ENCODE results near the gene RTN4RL1. TPM values are rescaled to one million over a fixed set of nuclear protein-coding genes. Genes with fewer than 3 reads are reported as not detected.

The RTN4RL1 gene
- polyA plus RNA-seq, 1 donor (not counting 4 experiments of a cell fraction or from before 2014, with no cell fraction given), result 2.3 TPM

DNA sequence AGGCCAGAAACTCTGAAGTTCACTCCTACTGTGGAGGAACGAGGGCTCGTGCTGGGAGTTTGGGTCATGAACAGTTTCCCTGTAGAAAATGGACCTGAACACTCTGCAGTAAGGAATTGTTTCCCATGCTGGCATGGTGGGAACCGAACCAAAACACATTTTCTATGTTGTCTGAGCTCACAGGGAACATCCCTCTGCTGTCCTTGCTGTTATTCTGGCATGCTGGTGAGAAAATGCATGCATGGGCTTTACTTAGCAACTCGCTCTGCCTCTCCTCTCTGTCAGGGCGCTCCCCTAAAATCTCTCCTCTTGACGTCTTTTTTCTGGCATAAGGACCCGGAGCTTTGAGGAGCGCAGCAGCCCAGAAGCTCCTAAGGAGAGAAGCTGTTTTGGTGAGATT, 5.4 kb downstream of the RTN4RL1 start:
- Histone ChIP-seq H3K4me2 (ENCODE audit: control insufficient read depth, extremely low read depth, insufficient read depth, low read depth, low read length) (no peak overlapping the region), H3K36me3 (ENCODE audit: control insufficient read depth in 2 of 2, extremely low read depth in 1 of 2, insufficient read depth in 2 of 2, low read length in 2 of 2) (no peaks in the 10 kb centered on the region), H3K27ac (ENCODE audit: control insufficient read depth, insufficient read depth, low read length) (no peak overlapping the region), H3K27me3 (ENCODE audit: control insufficient read depth, extremely low read depth, insufficient read depth, low read length) (peaks cover 6% of the 10 kb centered on the region), H3K9me3 (ENCODE audit: control insufficient read depth, low read depth, low read length) (no peaks in the 10 kb centered on the region), H3K9me1 (ENCODE audit: control insufficient read depth, extremely low read depth, insufficient read depth, low read length) (no peaks in the 10 kb centered on the region), H3K4me1 (ENCODE audit: control insufficient read depth, extremely low read depth, insufficient read depth, low read length) (peaks cover 8% of the 10 kb centered on the region), H4K20me1 (ENCODE audit: control insufficient read depth, extremely low read depth, insufficient read depth, low read length) (no peaks in the 10 kb centered on the region), H2AFZ (ENCODE audit: control insufficient read depth, low read length) (no peak overlapping the region), H3K9ac (ENCODE audit: control insufficient read depth, extremely low read depth, insufficient read depth, low read length) (no peak overlapping the region), H3K4me3 (ENCODE audit: control insufficient read depth in 2 of 3, extremely low read depth in 1 of 3, insufficient read depth in 2 of 3, low read depth in 1 of 3, low read length in 3 of 3) (no peak overlapping the region), H3K79me2 (ENCODE audit: control insufficient read depth, insufficient read depth, low read length) (no peaks in the 10 kb centered on the region)
- dilution Hi-C loops (cut with MboI; ENCODE audit: extremely low pct_ligation_motif_present, low sequenced_read_pairs), result no loop called here
- no peak for TF ChIP-seq EZH2 (IDR thresholded peaks at IDR 0.05; ENCODE audit: low read length)
- DNase-seq (ENCODE audit: low read depth, low spot score) (no peak), FAIRE-seq (no peak)

GRCh38 chr17:2018716-2019510, 6.2 kb downstream of the RTN4RL1 start:
- H3K4me2 ChIP-seq (ENCODE audit: control insufficient read depth, extremely low read depth, insufficient read depth, low read depth, low read length), result no peak overlapping the region
- no peaks in the 10 kb centered on the region for H3K9me3 ChIP-seq (ENCODE audit: control insufficient read depth, low read depth, low read length)
- TF ChIP-seq, protein P1, sequence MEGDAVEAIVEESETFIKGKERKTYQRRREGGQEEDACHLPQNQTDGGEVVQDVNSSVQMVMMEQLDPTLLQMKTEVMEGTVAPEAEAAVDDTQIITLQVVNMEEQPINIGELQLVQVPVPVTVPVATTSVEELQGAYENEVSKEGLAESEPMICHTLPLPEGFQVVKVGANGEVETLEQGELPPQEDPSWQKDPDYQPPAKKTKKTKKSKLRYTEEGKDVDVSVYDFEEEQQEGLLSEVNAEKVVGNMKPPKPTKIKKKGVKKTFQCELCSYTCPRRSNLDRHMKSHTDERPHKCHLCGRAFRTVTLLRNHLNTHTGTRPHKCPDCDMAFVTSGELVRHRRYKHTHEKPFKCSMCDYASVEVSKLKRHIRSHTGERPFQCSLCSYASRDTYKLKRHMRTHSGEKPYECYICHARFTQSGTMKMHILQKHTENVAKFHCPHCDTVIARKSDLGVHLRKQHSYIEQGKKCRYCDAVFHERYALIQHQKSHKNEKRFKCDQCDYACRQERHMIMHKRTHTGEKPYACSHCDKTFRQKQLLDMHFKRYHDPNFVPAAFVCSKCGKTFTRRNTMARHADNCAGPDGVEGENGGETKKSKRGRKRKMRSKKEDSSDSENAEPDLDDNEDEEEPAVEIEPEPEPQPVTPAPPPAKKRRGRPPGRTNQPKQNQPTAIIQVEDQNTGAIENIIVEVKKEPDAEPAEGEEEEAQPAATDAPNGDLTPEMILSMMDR (optimal IDR thresholded peaks at IDR 0.05 in 1 of 3, IDR thresholded peaks at IDR 0.05 in 1 of 3, conservative IDR thresholded peaks at IDR 0.05 in 1 of 3; ENCODE audit: extremely low read depth in 1 of 3, insufficient read depth in 2 of 3, low read length in 3 of 3), result no peak
- TF ChIP-seq EZH2 (IDR thresholded peaks at IDR 0.05; ENCODE audit: low read length), result no peak
- dilution Hi-C loops (cut with MboI; ENCODE audit: extremely low pct_ligation_motif_present, low sequenced_read_pairs), result no loop called here
- no peaks in the 10 kb centered on the region for H4K20me1 ChIP-seq (ENCODE audit: control insufficient read depth, extremely low read depth, insufficient read depth, low read length)
- no peak overlapping the region for H3K27ac ChIP-seq (ENCODE audit: control insufficient read depth, insufficient read depth, low read length)
- no peak overlapping the region for H3K4me3 ChIP-seq (ENCODE audit: control insufficient read depth in 2 of 3, extremely low read depth in 1 of 3, insufficient read depth in 2 of 3, low read depth in 1 of 3, low read length in 3 of 3)
- no peaks in the 10 kb centered on the region for H3K36me3 ChIP-seq (ENCODE audit: control insufficient read depth in 2 of 2, extremely low read depth in 1 of 2, insufficient read depth in 2 of 2, low read length in 2 of 2)
- no peaks in the 10 kb centered on the region for H3K27me3 ChIP-seq (ENCODE audit: control insufficient read depth, extremely low read depth, insufficient read depth, low read length)
- FAIRE-seq, result no peak
- DNase-seq (ENCODE audit: low read depth, low spot score), result no peak
- no peaks in the 10 kb centered on the region for H3K79me2 ChIP-seq (ENCODE audit: control insufficient read depth, insufficient read depth, low read length)
- no peak overlapping the region for H2AFZ ChIP-seq (ENCODE audit: control insufficient read depth, low read length)
- no peak overlapping the region for H3K9ac ChIP-seq (ENCODE audit: control insufficient read depth, extremely low read depth, insufficient read depth, low read length)
- H3K4me1 ChIP-seq (ENCODE audit: control insufficient read depth, extremely low read depth, insufficient read depth, low read length), result peaks cover 8% of the 10 kb centered on the region
- H3K9me1 ChIP-seq (ENCODE audit: control insufficient read depth, extremely low read depth, insufficient read depth, low read length), result no peaks in the 10 kb centered on the region

Measured in keratinocyte (primary cell).